ENCODE results near the gene TBC1D2. TPM values are rescaled to one million over a fixed set of nuclear protein-coding genes. Genes with fewer than 3 reads are reported as not detected.

TBC1D2 gene
- total and polyA plus RNA-seq, 2 donors (not counting 1 experiment from before 2014, with no cell fraction given): 7.5 to 24.9 TPM

GRCh38 chr9:98162613-98163012, 92.8 kb downstream of the TBC1D2 start:
- H3K9ac ChIP-seq (ENCODE audit: insufficient read depth, low read length): no peak overlapping the region
- TF ChIP-seq CTCF (conservative IDR thresholded peaks at IDR 0.05 in 1 of 2, IDR thresholded peaks at IDR 0.05 in 1 of 2; ENCODE audit: low read depth in 1 of 2, low read length in 2 of 2) (no peak), EZH2 (IDR thresholded peaks at IDR 0.05; ENCODE audit: low read length, missing control alignments) (no peak)
- H3K79me2 ChIP-seq (ENCODE audit: control insufficient read depth, insufficient read depth, low read length): no peaks in the 10 kb centered on the region
- H3K4me3 ChIP-seq (replicated peaks in 1 of 4; ENCODE audit: control extremely low read depth in 1 of 4, insufficient read depth in 1 of 4, low read depth in 3 of 4, low read length in 4 of 4): no peak overlapping the region
- H3K36me3 ChIP-seq (ENCODE audit: control insufficient read depth, insufficient read depth, low read length): no peaks in the 10 kb centered on the region
- no peaks in the 10 kb centered on the region for H4K20me1 ChIP-seq (ENCODE audit: control insufficient read depth, extremely low read depth, insufficient read depth, low read length)
- no peak overlapping the region for H3K4me2 ChIP-seq (ENCODE audit: extremely low read depth, insufficient read depth, low read length)
- H3K27ac ChIP-seq (ENCODE audit: insufficient read depth, low read length): no peak overlapping the region
- no peaks in the 10 kb centered on the region for H3K9me3 ChIP-seq (ENCODE audit: control insufficient read depth, insufficient read depth, low read depth, low read length)
- no peaks in the 10 kb centered on the region for H3K4me1 ChIP-seq (ENCODE audit: control insufficient read depth, extremely low read depth, insufficient read depth, low read length)
- no peak overlapping the region for H2AFZ ChIP-seq (ENCODE audit: low read length)
- DNase-seq (ENCODE audit: low read depth in 2 of 2): no peak
- peaks cover 9% of the 10 kb centered on the region for H3K27me3 ChIP-seq (ENCODE audit: control insufficient read depth, insufficient read depth, low read length)

- Histone ChIP-seq H4K20me1 (ENCODE audit: control insufficient read depth, extremely low read depth, insufficient read depth, low read length) (no peaks in the 10 kb centered on the region), H3K27ac (ENCODE audit: insufficient read depth, low read length) (no peak overlapping the region), H3K79me2 (ENCODE audit: control insufficient read depth, insufficient read depth, low read length) (no peaks in the 10 kb centered on the region), H3K4me2 (ENCODE audit: extremely low read depth, insufficient read depth, low read length) (no peak overlapping the region), H3K4me1 (ENCODE audit: control insufficient read depth, extremely low read depth, insufficient read depth, low read length) (no peaks in the 10 kb centered on the region), H3K9ac (ENCODE audit: insufficient read depth, low read length) (no peak overlapping the region), H3K36me3 (ENCODE audit: control insufficient read depth, insufficient read depth, low read length) (no peaks in the 10 kb centered on the region), H3K9me3 (ENCODE audit: control insufficient read depth, insufficient read depth, low read depth, low read length) (no peaks in the 10 kb centered on the region), H2AFZ (ENCODE audit: low read length) (no peak overlapping the region), H3K4me3 (replicated peaks in 1 of 4; ENCODE audit: control extremely low read depth in 1 of 4, insufficient read depth in 1 of 4, low read depth in 3 of 4, low read length in 4 of 4) (no peak overlapping the region), H3K27me3 (ENCODE audit: control insufficient read depth, insufficient read depth, low read length) (peaks cover 8% of the 10 kb centered on the region)
- TF ChIP-seq CTCF (conservative IDR thresholded peaks at IDR 0.05 in 1 of 2, IDR thresholded peaks at IDR 0.05 in 1 of 2; ENCODE audit: low read depth in 1 of 2, low read length in 2 of 2) (no peak), EZH2 (IDR thresholded peaks at IDR 0.05; ENCODE audit: low read length, missing control alignments) (no peak)
- no peak for DNase-seq (ENCODE audit: low read depth in 2 of 2)
These were observed 93.6 kb downstream of the TBC1D2 start for GRCh38 chr9:98161851-98162250.

- Histone ChIP-seq H3K27me3 (ENCODE audit: control insufficient read depth, insufficient read depth, low read length) (peaks cover 5% of the 10 kb centered on the region), H3K9me3 (ENCODE audit: control insufficient read depth, insufficient read depth, low read depth, low read length) (no peaks in the 10 kb centered on the region), H4K20me1 (ENCODE audit: control insufficient read depth, extremely low read depth, insufficient read depth, low read length) (no peaks in the 10 kb centered on the region), H3K9ac (ENCODE audit: insufficient read depth, low read length) (no peak overlapping the region), H2AFZ (ENCODE audit: low read length) (no peak overlapping the region), H3K27ac (ENCODE audit: insufficient read depth, low read length) (no peak overlapping the region), H3K4me1 (ENCODE audit: control insufficient read depth, extremely low read depth, insufficient read depth, low read length) (no peaks in the 10 kb centered on the region), H3K79me2 (ENCODE audit: control insufficient read depth, insufficient read depth, low read length) (no peaks in the 10 kb centered on the region), H3K36me3 (ENCODE audit: control insufficient read depth, insufficient read depth, low read length) (no peaks in the 10 kb centered on the region), H3K4me2 (ENCODE audit: extremely low read depth, insufficient read depth, low read length) (no peak overlapping the region), H3K4me3 (replicated peaks in 1 of 4; ENCODE audit: control extremely low read depth in 1 of 4, insufficient read depth in 1 of 4, low read depth in 3 of 4, low read length in 4 of 4) (no peak overlapping the region)
- no peak for DNase-seq (ENCODE audit: low read depth in 2 of 2)
- TF ChIP-seq CTCF (conservative IDR thresholded peaks at IDR 0.05 in 1 of 2, IDR thresholded peaks at IDR 0.05 in 1 of 2; ENCODE audit: low read depth in 1 of 2, low read length in 2 of 2) (no peak), EZH2 (IDR thresholded peaks at IDR 0.05; ENCODE audit: low read length, missing control alignments) (no peak)
These were observed 95.7 kb downstream of the TBC1D2 start for GRCh38 chr9:98159790-98160189.

Measured in fibroblast of lung (primary cell).